ENCODE data around the gene PLA2G5.

DNA sequence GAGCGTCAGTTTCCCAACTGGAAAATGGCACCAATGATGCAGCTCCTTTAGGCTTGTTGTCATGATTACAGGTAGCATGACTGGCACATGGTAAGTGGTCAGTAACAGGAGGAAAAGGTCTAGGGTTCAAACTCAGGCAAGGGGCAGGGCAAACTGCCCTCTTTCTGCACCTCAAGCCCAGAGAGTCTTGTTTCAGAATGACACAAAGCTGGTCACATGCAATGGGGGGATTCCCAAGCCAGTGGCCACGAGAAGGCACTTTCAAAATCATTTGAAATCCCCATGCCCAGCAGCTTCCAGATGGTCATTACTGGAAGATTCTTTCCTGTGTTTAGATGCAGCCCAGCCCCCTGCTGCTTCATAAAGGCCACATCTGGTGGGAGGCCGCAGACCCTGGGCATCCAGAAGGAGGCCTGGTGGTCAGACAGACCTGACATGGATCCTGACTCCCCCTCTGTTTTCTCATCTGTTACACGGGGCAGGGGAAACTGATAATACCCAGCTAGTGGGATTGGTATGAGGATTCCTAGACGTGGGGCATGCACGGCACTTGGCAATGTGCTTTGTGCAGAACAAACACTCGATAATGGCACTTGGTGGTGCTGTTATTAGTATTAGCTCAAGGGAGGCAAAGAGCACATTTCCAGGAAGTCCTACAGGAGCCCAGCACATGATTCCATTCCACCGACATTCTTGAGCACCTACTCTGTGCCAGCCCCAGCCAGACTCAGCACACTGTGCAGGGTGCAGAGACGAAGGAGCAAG is 56.2 kb downstream of the PLA2G5 start:
- TF ChIP-seq, protein P1, sequence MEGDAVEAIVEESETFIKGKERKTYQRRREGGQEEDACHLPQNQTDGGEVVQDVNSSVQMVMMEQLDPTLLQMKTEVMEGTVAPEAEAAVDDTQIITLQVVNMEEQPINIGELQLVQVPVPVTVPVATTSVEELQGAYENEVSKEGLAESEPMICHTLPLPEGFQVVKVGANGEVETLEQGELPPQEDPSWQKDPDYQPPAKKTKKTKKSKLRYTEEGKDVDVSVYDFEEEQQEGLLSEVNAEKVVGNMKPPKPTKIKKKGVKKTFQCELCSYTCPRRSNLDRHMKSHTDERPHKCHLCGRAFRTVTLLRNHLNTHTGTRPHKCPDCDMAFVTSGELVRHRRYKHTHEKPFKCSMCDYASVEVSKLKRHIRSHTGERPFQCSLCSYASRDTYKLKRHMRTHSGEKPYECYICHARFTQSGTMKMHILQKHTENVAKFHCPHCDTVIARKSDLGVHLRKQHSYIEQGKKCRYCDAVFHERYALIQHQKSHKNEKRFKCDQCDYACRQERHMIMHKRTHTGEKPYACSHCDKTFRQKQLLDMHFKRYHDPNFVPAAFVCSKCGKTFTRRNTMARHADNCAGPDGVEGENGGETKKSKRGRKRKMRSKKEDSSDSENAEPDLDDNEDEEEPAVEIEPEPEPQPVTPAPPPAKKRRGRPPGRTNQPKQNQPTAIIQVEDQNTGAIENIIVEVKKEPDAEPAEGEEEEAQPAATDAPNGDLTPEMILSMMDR (IDR thresholded peaks at IDR 0.05) = no peak
- no peak for TF ChIP-seq POLR2A (IDR thresholded peaks at IDR 0.05)

All from body of pancreas (tissue), 4 donors.